Loucy (cell line): ENCODE measurements around the gene SCT.

ENCODE experiments used
- H2AFZ ChIP-seq: fragments of 200-600 bp; sonication (generic); 2 replicates; pipeline ENCODE4 v1.6.0; 2016; ENCODE audit warnings: antibody characterized with exemption, mild to moderate bottlenecking, low read length, moderate library complexity
- H3F3A ChIP-seq: fragments of 200-600 bp; 2 replicates; pipeline ENCODE4 v1.6.0; 2016; ENCODE audit warnings: antibody characterized with exemption, low read depth, mild to moderate bottlenecking
- H3K27me3 ChIP-seq: fragments of 200-600 bp; sonication (generic); 2 replicates; pipeline ENCODE4 v1.6.1; 2014; ENCODE audit warnings: low read length, mild to moderate bottlenecking; ENCODE audit not compliant: insufficient read depth, poor library complexity, severe bottlenecking
- H3K36me3 ChIP-seq: fragments of 200-600 bp; sonication (generic); 2 replicates; pipeline ENCODE4 v1.6.1; 2016; ENCODE audit warnings: low read length; ENCODE audit not compliant: insufficient read depth
- H3K4me1 ChIP-seq: fragments of 200-600 bp; sonication (generic); 2 replicates; pipeline ENCODE4 v1.5.1; 2014; ENCODE audit warnings: low read length, mild to moderate bottlenecking; ENCODE audit not compliant: insufficient read depth, poor library complexity, severe bottlenecking
- H3K4me2 ChIP-seq: fragments of 200-600 bp; sonication (generic); 2 replicates; pipeline ENCODE4 v1.6.0; 2014; ENCODE audit warnings: antibody characterized with exemption, low read length, low read depth, mild to moderate bottlenecking; ENCODE audit not compliant: poor library complexity, severe bottlenecking
- H3K4me3 ChIP-seq: fragments of 200-600 bp; sonication (generic); 2 replicates; pipeline ENCODE4 v1.5.1; 2014; ENCODE audit warnings: low read length, mild to moderate bottlenecking, mixed read lengths; ENCODE audit not compliant: poor library complexity, severe bottlenecking
- H3K79me2 ChIP-seq: fragments of 200-600 bp; sonication (generic); 2 replicates; pipeline ENCODE4 v1.6.1; 2014; ENCODE audit warnings: low read length; ENCODE audit not compliant: insufficient read depth
- H3K9ac ChIP-seq: fragments of 200-600 bp; sonication (generic); 2 replicates; pipeline ENCODE4 v1.6.0; 2014; ENCODE audit warnings: mild to moderate bottlenecking, low read depth, low read length, moderate library complexity; ENCODE audit not compliant: poor library complexity, severe bottlenecking
- H3K9me2 ChIP-seq: fragments of 200-600 bp; sonication (generic); replicated peaks from 2 replicates; pipeline ENCODE4 v1.6.1; 2016; ENCODE audit warnings: low read depth, low read length, mixed read lengths
- H3K9me3 ChIP-seq: fragments of 200-600 bp; sonication (generic); 2 replicates; pipeline ENCODE4 v1.6.1; 2014; ENCODE audit warnings: mild to moderate bottlenecking, antibody characterized with exemption, low read length, low read depth; ENCODE audit not compliant: insufficient read depth
- H4K20me1 ChIP-seq: fragments of 200-600 bp; sonication (generic); 2 replicates; pipeline ENCODE4 v1.6.0; 2014; ENCODE audit warnings: antibody characterized with exemption, low read length, mild to moderate bottlenecking; ENCODE audit not compliant: insufficient read depth, poor library complexity, severe bottlenecking
- EZH2phosphoT487 ChIP-seq: fragments of 200-600 bp; IDR thresholded peaks from 2 replicates; pipeline ENCODE4 v1.6.1; 2018; ENCODE audit warnings: antibody characterized with exemption, mild to moderate bottlenecking, moderate library complexity, borderline replicate concordance
- TF ChIP-seq, protein P1 (sequence below): fragments of 200-600 bp; sonication (generic); conservative IDR thresholded peaks from 2 replicates; pipeline ENCODE4 v1.5.1; 2014; ENCODE audit warnings: mild to moderate bottlenecking, antibody characterized with exemption, low read length

Gene SCT

DNA sequence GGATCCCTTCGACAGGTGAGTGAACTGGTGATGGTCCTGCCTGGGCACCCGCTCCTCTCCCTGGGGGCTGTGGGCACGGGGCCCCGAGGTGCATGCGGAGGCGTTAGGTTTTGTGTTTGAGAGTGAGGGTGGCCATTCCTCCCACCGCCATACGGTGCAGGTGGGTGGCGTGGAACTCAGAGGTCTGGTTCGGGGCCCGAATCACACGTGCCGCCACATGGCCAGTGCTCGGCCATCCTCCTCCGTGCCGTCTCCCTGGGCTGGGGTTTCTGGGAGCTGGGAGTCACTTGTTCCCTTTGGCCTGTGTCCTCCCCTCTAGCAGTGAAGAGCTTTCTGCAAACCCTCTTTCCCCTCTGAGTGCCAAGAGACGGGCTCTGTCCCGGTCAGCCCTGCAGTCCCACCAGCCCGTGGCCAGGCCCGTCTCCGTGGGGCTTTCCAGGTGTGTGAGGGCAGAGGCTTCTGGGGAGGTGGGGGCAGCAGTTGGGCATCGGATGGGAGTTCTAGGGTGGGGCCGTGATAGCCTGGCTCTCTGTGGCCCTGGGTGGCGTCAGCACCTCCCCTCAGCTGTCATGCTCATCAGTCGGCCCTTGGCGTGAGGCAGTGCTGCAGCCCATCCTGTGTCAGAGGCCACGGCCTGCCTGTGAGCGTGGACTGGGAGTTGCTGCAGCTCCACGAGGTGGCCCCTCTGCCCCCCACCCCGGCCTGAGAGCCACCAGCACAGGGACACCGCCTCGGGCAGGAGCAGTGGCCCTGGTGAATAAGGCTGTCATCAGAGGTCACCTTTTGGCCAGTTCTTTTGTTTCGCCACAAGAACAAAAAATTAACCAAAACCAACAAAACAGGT is 21.5 kb downstream of the SCT start:
- Histone ChIP-seq H3F3A (no peaks in the 10 kb centered on the region), H3K27me3 (no peaks in the 10 kb centered on the region), H4K20me1 (no peaks in the 10 kb centered on the region), H2AFZ (no peak overlapping the region), H3K4me3 (no peak overlapping the region), H3K36me3 (peaks cover 94% of the 10 kb centered on the region; the same call in 1 of the 2 replicates), H3K9ac (no peak overlapping the region), H3K9me3 (no peaks in the 10 kb centered on the region), H3K9me2 (no peaks in the 10 kb centered on the region), H3K4me1 (no peaks in the 10 kb centered on the region), H3K79me2 (no peaks in the 10 kb centered on the region), H3K4me2 (no peak overlapping the region)
- no peak for TF ChIP-seq EZH2phosphoT487
- TF ChIP-seq, protein P1, sequence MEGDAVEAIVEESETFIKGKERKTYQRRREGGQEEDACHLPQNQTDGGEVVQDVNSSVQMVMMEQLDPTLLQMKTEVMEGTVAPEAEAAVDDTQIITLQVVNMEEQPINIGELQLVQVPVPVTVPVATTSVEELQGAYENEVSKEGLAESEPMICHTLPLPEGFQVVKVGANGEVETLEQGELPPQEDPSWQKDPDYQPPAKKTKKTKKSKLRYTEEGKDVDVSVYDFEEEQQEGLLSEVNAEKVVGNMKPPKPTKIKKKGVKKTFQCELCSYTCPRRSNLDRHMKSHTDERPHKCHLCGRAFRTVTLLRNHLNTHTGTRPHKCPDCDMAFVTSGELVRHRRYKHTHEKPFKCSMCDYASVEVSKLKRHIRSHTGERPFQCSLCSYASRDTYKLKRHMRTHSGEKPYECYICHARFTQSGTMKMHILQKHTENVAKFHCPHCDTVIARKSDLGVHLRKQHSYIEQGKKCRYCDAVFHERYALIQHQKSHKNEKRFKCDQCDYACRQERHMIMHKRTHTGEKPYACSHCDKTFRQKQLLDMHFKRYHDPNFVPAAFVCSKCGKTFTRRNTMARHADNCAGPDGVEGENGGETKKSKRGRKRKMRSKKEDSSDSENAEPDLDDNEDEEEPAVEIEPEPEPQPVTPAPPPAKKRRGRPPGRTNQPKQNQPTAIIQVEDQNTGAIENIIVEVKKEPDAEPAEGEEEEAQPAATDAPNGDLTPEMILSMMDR, result no peak

DNA sequence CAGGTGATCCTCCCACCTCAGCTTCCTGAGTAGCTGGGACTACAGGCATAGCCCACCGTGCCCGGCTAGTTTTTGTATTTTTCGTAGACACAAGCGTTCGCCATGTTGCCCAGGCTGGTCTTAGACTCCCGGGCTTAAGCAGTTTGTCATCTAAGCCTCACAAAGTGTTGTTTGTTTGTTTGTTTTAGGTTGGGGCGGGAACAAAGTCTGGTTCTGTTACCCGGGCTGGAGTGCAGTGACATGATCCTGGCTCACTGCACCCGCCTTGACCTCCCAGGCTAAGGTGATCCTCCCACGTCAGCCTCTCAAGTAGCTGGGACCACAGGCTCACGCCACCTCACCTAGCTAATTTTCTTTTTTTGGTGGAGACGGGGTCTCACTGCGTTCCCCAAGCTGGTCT is 23.8 kb downstream of the SCT start:
- Histone ChIP-seq H3K27me3 (no peaks in the 10 kb centered on the region), H2AFZ (no peak overlapping the region), H3K9me3 (no peaks in the 10 kb centered on the region), H3K4me2 (no peak overlapping the region), H3K36me3 (peaks cover 91% of the 10 kb centered on the region; the same call in 1 of the 2 replicates), H3K4me3 (no peak overlapping the region), H3K79me2 (no peaks in the 10 kb centered on the region), H3K9ac (no peak overlapping the region), H3F3A (no peaks in the 10 kb centered on the region), H4K20me1 (no peaks in the 10 kb centered on the region), H3K4me1 (no peaks in the 10 kb centered on the region), H3K9me2 (no peaks in the 10 kb centered on the region)
- TF ChIP-seq EZH2phosphoT487, result no peak
- TF ChIP-seq, protein P1, result no peak

DNA sequence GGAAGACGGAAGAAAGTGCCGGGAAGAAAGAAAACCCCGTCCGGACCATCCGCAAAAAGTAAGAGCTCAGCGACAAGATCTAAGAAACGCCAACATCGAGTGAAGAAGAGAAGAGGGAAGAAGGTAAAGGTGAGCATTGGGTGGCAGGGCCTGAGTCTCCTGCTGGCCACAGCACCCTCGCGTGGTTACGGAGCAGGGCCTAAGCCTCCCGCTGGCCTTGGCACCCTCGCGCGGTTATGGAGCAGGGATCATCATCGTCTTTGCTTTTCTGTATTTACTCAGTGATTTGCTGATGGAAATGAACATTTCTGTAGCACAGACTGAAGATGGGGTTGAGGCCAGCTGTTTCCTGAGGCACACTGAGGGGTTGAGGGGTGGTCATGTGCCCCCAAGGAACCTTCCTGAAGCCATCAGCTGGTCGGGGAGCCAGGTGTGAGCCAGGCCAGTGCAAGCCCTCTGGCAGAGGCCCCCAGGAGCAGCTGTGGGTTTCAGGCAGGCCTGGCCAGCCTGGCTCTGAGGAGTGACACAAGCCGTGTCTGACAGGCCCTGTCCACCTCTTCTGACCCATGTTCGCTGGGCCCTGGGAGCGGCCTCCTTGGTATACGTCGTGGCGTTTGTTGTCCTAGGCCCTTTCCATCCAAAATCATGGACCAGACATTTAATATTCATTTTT is 25.3 kb downstream of the SCT start:
- Histone ChIP-seq H3K4me2 (no peak overlapping the region), H3K36me3 (peaks cover 89% of the 10 kb centered on the region; the same call in 1 of the 2 replicates), H4K20me1 (no peaks in the 10 kb centered on the region)

More for the DNA sequence above, 25.3 kb downstream of the SCT start:
- H3K9me2 ChIP-seq, result no peaks in the 10 kb centered on the region
- no peaks in the 10 kb centered on the region for H3K4me1 ChIP-seq
- H2AFZ ChIP-seq, result no peak overlapping the region
- no peak for TF ChIP-seq EZH2phosphoT487
- TF ChIP-seq, protein P1, result no peak
- H3K79me2 ChIP-seq, result no peaks in the 10 kb centered on the region
- no peaks in the 10 kb centered on the region for H3F3A ChIP-seq
- no peaks in the 10 kb centered on the region for H3K9me3 ChIP-seq
- H3K27me3 ChIP-seq, result no peaks in the 10 kb centered on the region
- no peak overlapping the region for H3K9ac ChIP-seq
- no peak overlapping the region for H3K4me3 ChIP-seq
